Measurements from ENCODE around the gene MICU1. TPM values are rescaled to one million over a fixed set of nuclear protein-coding genes. Genes with fewer than 3 reads are reported as not detected.
"Not testable (repeated sequence)": the region's sequence is repeated elsewhere in the genome, so short reads cannot be mapped to it uniquely, and the experiment has no call there.

Gene MICU1
- total and polyA plus RNA-seq, 10 of the 15 experiments (the other 5 are each of a cell fraction or from before 2014, with no cell fraction given) = 18.2 to 36.4 (median 22.2) TPM

DNA sequence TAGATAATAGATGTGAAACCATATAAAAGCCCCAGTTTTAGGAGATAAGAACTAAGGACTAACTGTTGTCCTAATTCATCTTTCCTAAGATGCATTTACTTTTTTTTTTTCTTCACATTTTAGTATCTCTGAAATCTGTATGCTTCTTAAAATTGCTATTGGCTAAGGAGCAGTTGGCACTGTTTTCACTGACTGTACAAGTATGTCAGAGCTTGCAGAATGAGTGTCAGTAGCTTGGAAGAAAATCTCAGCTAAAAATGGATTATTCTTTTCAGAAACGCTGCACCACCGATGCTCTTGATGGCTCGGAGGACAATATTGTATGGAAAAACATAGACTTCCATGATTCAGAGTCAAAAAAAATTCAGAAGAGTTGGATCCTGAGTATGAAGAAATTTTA is 180.0 kb downstream of the MICU1 start:
- intact Hi-C loops (cut with micrococcal nuclease; ENCODE audit: unreplicated experiment) = no loop called here
- Histone ChIP-seq H3K36me3 (ENCODE audit: control insufficient read depth in 2 of 2, insufficient read depth in 2 of 2, low read length in 1 of 2) (no peaks in the 10 kb centered on the region), H3K9ac (ENCODE audit: control insufficient read depth, insufficient read depth, low read length) (no peak overlapping the region), H2AFZ (ENCODE audit: control insufficient read depth, low read depth, low read length) (no peak overlapping the region), H4K20me1 (ENCODE audit: control insufficient read depth, insufficient read depth) (no peaks in the 10 kb centered on the region), H3K79me2 (ENCODE audit: control insufficient read depth, insufficient read depth, low read length) (no peaks in the 10 kb centered on the region), H3K4me2 (ENCODE audit: control insufficient read depth, insufficient read depth) (no peak overlapping the region), H3K27me3 (replicated peaks in 1 of 2; ENCODE audit: control insufficient read depth in 2 of 2, insufficient read depth in 2 of 2, low read length in 1 of 2) (no peaks in the 10 kb centered on the region), H3K9me3 (replicated peaks; ENCODE audit: control insufficient read depth, insufficient read depth, low read length) (no peaks in the 10 kb centered on the region), H3K27ac (ENCODE audit: control insufficient read depth, insufficient read depth) (no peak overlapping the region), H3K4me1 (ENCODE audit: control insufficient read depth, insufficient read depth, low read length) (no peaks in the 10 kb centered on the region), H3K4me3 (no peak overlapping the region)
- ChIA-PET SMC1A (ENCODE audit: uncharacterized antibody, unreplicated experiment) (interaction anchor here (1.0 kb wide), 1 partner anchor 179 kb away, joined by 3 read pairs; no protein-coding TSS in a partner anchor), RAD21 (ENCODE audit: unreplicated experiment) (no interaction called here), POLR2A (no interaction called here), CTCF (no interaction called here)
- FAIRE-seq (no peak), ATAC-seq (no peak), DNase-seq (ENCODE audit: low read depth, low spot score) (no peak)
- no TSS peak for BruUV-seq (replicated peaks)
- 76% methylated on average over 3 of the region's 3 CpGs for WGBS (ENCODE audit: insufficient coverage, insufficient replicate concordance, low lambda C conversion rate, missing lambda C conversion rate)
- in situ Hi-C loops (cut with MboI) = no loop called here
- TF ChIP-seq TCF3 (IDR thresholded peaks at IDR 0.05; ENCODE audit: borderline replicate concordance, insufficient read depth, low read depth, low read length) (no peak), SREBF2 (IDR thresholded peaks at IDR 0.05; ENCODE audit: low read length) (no peak), POLR2AphosphoS5 (IDR thresholded peaks at IDR 0.05; ENCODE audit: low read length) (no peak), TBL1XR1 (IDR thresholded peaks at IDR 0.05; ENCODE audit: low read depth, low read length) (no peak), ATF7 (IDR thresholded peaks at IDR 0.05; ENCODE audit: low read depth) (no peak), TCF7 (IDR thresholded peaks at IDR 0.05; ENCODE audit: borderline replicate concordance) (no peak), POLR2AphosphoS2 (IDR thresholded peaks at IDR 0.05; ENCODE audit: low read depth, low read length) (no peak), RFX5 (IDR thresholded peaks at IDR 0.05; ENCODE audit: low read depth, low read length) (no peak)
- TF ChIP-seq, protein P1, sequence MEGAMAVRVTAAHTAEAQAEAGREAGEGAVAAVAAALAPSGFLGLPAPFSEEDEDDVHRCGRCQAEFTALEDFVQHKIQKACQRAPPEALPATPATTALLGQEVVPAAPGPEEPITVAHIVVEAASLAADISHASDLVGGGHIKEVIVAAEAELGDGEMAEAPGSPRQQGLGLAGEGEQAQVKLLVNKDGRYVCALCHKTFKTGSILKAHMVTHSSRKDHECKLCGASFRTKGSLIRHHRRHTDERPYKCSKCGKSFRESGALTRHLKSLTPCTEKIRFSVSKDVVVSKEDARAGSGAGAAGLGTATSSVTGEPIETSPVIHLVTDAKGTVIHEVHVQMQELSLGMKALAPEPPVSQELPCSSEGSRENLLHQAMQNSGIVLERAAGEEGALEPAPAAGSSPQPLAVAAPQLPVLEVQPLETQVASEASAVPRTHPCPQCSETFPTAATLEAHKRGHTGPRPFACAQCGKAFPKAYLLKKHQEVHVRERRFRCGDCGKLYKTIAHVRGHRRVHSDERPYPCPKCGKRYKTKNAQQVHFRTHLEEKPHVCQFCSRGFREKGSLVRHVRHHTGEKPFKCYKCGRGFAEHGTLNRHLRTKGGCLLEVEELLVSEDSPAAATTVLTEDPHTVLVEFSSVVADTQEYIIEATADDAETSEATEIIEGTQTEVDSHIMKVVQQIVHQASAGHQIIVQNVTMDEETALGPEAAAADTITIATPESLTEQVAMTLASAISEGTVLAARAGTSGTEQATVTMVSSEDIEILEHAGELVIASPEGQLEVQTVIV (IDR thresholded peaks at IDR 0.05; ENCODE audit: borderline replicate concordance, partially characterized antibody) = no peak

DNA sequence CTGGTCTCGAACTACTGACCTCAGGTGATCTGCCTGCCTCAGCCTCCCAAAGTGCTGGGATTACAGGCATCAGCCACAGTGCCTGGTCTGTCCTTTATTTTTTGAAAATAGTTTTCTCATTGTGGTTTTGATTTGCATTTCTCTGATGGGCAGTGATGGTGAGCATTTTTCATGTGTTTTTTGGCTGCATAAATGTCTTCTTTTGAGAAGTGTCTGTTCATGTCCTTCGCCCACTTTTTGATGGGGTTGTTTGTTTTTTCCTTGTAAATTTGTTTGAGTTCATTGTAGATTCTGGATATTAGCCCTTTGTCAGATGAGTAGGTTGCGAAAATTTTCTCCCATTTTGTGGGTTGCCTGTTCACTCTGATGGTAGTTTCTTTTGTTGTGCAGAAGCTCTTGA is 182.9 kb downstream of the MICU1 start:
- RAD21 ChIA-PET (ENCODE audit: unreplicated experiment); H3K9me3 ChIP-seq (replicated peaks; ENCODE audit: control insufficient read depth, insufficient read depth, low read length); SMC1A ChIA-PET (ENCODE audit: uncharacterized antibody, unreplicated experiment); ATAC-seq; BruUV-seq (replicated peaks); H3K79me2 ChIP-seq (ENCODE audit: control insufficient read depth, insufficient read depth, low read length); intact Hi-C loops (cut with micrococcal nuclease; ENCODE audit: unreplicated experiment); H3K36me3 ChIP-seq (ENCODE audit: control insufficient read depth in 2 of 2, insufficient read depth in 2 of 2, low read length in 1 of 2); H3K9ac ChIP-seq (ENCODE audit: control insufficient read depth, insufficient read depth, low read length); in situ Hi-C loops (cut with MboI); FAIRE-seq; H3K4me1 ChIP-seq (ENCODE audit: control insufficient read depth, insufficient read depth, low read length); H3K4me3 ChIP-seq; CTCF ChIA-PET; H3K4me2 ChIP-seq (ENCODE audit: control insufficient read depth, insufficient read depth); H3K27me3 ChIP-seq (replicated peaks in 1 of 2; ENCODE audit: control insufficient read depth in 2 of 2, insufficient read depth in 2 of 2, low read length in 1 of 2); DNase-seq (ENCODE audit: low read depth, low spot score); POLR2A ChIA-PET; H4K20me1 ChIP-seq (ENCODE audit: control insufficient read depth, insufficient read depth); H2AFZ ChIP-seq (ENCODE audit: control insufficient read depth, low read depth, low read length); H3K27ac ChIP-seq (ENCODE audit: control insufficient read depth, insufficient read depth): not testable (repeated sequence)
- WGBS (ENCODE audit: insufficient coverage, insufficient replicate concordance, low lambda C conversion rate, missing lambda C conversion rate) = 71% methylated on average over 2 of the region's 3 CpGs

Measured in GM12878 (cell line).